ENCODE results near the gene CTSF. TPM values are rescaled to one million over a fixed set of nuclear protein-coding genes. Genes with fewer than 3 reads are reported as not detected.
"Not testable (repeated sequence)": the region's sequence is repeated elsewhere in the genome, so short reads cannot be mapped to it uniquely, and the experiment has no call there.

The CTSF gene
- total RNA-seq, 2 experiments from 2014 or later: 0.70 to 0.90 TPM

- POLR2A ChIA-PET: interaction anchor here (1.5 kb wide), 1 partner anchor 27 kb away, joined by 5 read pairs; the partner anchor contains the start of gene RBM14
Measured at GRCh38 chr11:66589315-66589714, 20.9 kb upstream of the CTSF start.

GRCh38 chr11:66586136-66586535 lies 17.7 kb upstream of the CTSF start:
- no peak overlapping the region for H3K27ac Mint-ChIP-seq
- no peak for ATAC-seq
- POLR2A ChIA-PET: interaction anchor here (0.6 kb wide), 1 partner anchor 615 kb away, joined by 3 read pairs; no protein-coding TSS in a partner anchor
- no peaks in the 10 kb centered on the region for H3K4me1 Mint-ChIP-seq (ENCODE audit: low read depth)
- peaks cover 3% of the 10 kb centered on the region for H3K27me3 Mint-ChIP-seq (ENCODE audit: low read depth)
- H3K9me3 Mint-ChIP-seq (ENCODE audit: insufficient read depth): peaks cover 3% of the 10 kb centered on the region
- no peak overlapping the region for H3K4me3 Mint-ChIP-seq
- no peak for DNase-seq
- peaks cover 2% of the 10 kb centered on the region for H3K36me3 Mint-ChIP-seq (ENCODE audit: low read depth)
- CTCF ChIA-PET: interaction anchor here (1.2 kb wide), 1 partner anchor 92 kb away, joined by 4 read pairs; the partner anchor contains the start of gene RBM4B

More at GRCh38 chr11:66589315-66589714, 20.9 kb upstream of the CTSF start:
- ATAC-seq; H3K27ac Mint-ChIP-seq; DNase-seq; H3K9me3 Mint-ChIP-seq (ENCODE audit: insufficient read depth); H3K36me3 Mint-ChIP-seq (ENCODE audit: low read depth); H3K27me3 Mint-ChIP-seq (ENCODE audit: low read depth); H3K4me3 Mint-ChIP-seq: not testable (repeated sequence)
- CTCF ChIA-PET: interaction anchor here (1.4 to 7.9 kb wide), 2 partner anchors 49 to 88 kb away, joined by 4 to 63 read pairs; partner anchors contain the start of genes RBM4 and RBM4B
- peaks cover 19% of the 10 kb centered on the region for H3K4me1 Mint-ChIP-seq (ENCODE audit: low read depth)

GRCh38 chr11:66585447-66585846 lies 17.0 kb upstream of the CTSF start:
- POLR2A ChIA-PET: interaction anchor here (0.6 kb wide), 1 partner anchor 616 kb away, joined by 3 read pairs; no protein-coding TSS in a partner anchor
- H3K4me1 Mint-ChIP-seq (ENCODE audit: low read depth); H3K27me3 Mint-ChIP-seq (ENCODE audit: low read depth); H3K27ac Mint-ChIP-seq; H3K9me3 Mint-ChIP-seq (ENCODE audit: insufficient read depth); ATAC-seq; H3K36me3 Mint-ChIP-seq (ENCODE audit: low read depth); DNase-seq; H3K4me3 Mint-ChIP-seq: not testable (repeated sequence)
- CTCF ChIA-PET: interaction anchor here (1.1 kb wide), 1 partner anchor 92 kb away, joined by 3 read pairs; the partner anchor contains the start of gene RBM4B

GRCh38 chr11:66582565-66583147 lies 14.2 kb upstream of the CTSF start:
- CTCF ChIA-PET: not testable (repeated sequence)

GRCh38 chr11:66581261-66581660 lies 12.9 kb upstream of the CTSF start:
- Mint-ChIP-seq H3K4me3 (no peak overlapping the region), H3K4me1 (ENCODE audit: low read depth) (peaks cover 6% of the 10 kb centered on the region), H3K9me3 (ENCODE audit: insufficient read depth) (peaks cover 3% of the 10 kb centered on the region), H3K27me3 (ENCODE audit: low read depth) (peaks cover 9% of the 10 kb centered on the region), H3K27ac (no peak overlapping the region), H3K36me3 (ENCODE audit: low read depth) (peaks cover 2% of the 10 kb centered on the region)
- DNase-seq (no peak), ATAC-seq (no peak)
- POLR2A ChIA-PET: no interaction called here
- CTCF ChIA-PET: interaction anchor here (0.8 to 2.9 kb wide), 7 partner anchors 10 to 115 kb away, joined by 3 to 70 read pairs (median 4); partner anchors contain the start of genes CCDC87, CTSF, PELI3 and RBM4B

More at GRCh38 chr11:66582565-66583147, 14.2 kb upstream of the CTSF start:
- H3K27me3 Mint-ChIP-seq (ENCODE audit: low read depth); H3K9me3 Mint-ChIP-seq (ENCODE audit: insufficient read depth); H3K4me1 Mint-ChIP-seq (ENCODE audit: low read depth); H3K27ac Mint-ChIP-seq; DNase-seq; ATAC-seq; H3K4me3 Mint-ChIP-seq; H3K36me3 Mint-ChIP-seq (ENCODE audit: low read depth); POLR2A ChIA-PET: not testable (repeated sequence)

- ATAC-seq (no peak), DNase-seq (no peak)
- H3K9me3 Mint-ChIP-seq (ENCODE audit: insufficient read depth): peaks cover 3% of the 10 kb centered on the region
- no peak overlapping the region for H3K27ac Mint-ChIP-seq
- H3K4me1 Mint-ChIP-seq (ENCODE audit: low read depth): peaks cover 6% of the 10 kb centered on the region
- POLR2A ChIA-PET: no interaction called here
- H3K36me3 Mint-ChIP-seq (ENCODE audit: low read depth): peaks cover 2% of the 10 kb centered on the region
- no peak overlapping the region for H3K4me3 Mint-ChIP-seq
- CTCF ChIA-PET: interaction anchor here (0.8 to 2.9 kb wide), 7 partner anchors 10 to 114 kb away, joined by 3 to 70 read pairs (median 4); partner anchors contain the start of genes CCDC87, CTSF, PELI3 and RBM4B
- peaks cover 11% of the 10 kb centered on the region for H3K27me3 Mint-ChIP-seq (ENCODE audit: low read depth)
Measured at GRCh38 chr11:66580803-66581202, 12.4 kb upstream of the CTSF start.

- Mint-ChIP-seq H3K27me3 (ENCODE audit: low read depth) (peaks cover 12% of the 10 kb centered on the region), H3K9me3 (ENCODE audit: insufficient read depth) (peaks cover 3% of the 10 kb centered on the region), H3K4me3 (no peak overlapping the region), H3K4me1 (ENCODE audit: low read depth) (peaks cover 6% of the 10 kb centered on the region), H3K27ac (no peak overlapping the region), H3K36me3 (ENCODE audit: low read depth) (peaks cover 2% of the 10 kb centered on the region)
- ChIA-PET POLR2A (interaction anchor here (1.0 to 1.3 kb wide), 4 partner anchors 45 to 264 kb away, joined by 3 to 8 read pairs (median 4); partner anchors contain the start of genes RBM4 and RCE1), CTCF (interaction anchor here (0.6 to 2.9 kb wide), 11 partner anchors 10 to 255 kb away, joined by 3 to 70 read pairs (median 7); partner anchors contain the start of genes CCDC87, CCS, CTSF and RBM4)
- DNase-seq (peak; percentile 75), ATAC-seq (peak; percentile 90)
Measured at GRCh38 chr11:66579017-66579606, 10.7 kb upstream of the CTSF start.

- POLR2A ChIA-PET: no interaction called here
- Mint-ChIP-seq H3K27ac (no peak overlapping the region), H3K36me3 (ENCODE audit: low read depth) (no peaks in the 10 kb centered on the region), H3K4me3 (no peak overlapping the region), H3K4me1 (ENCODE audit: low read depth) (peaks cover 3% of the 10 kb centered on the region), H3K9me3 (ENCODE audit: insufficient read depth) (no peaks in the 10 kb centered on the region), H3K27me3 (ENCODE audit: low read depth) (peaks cover 35% of the 10 kb centered on the region)
- ATAC-seq (no peak), DNase-seq (no peak)
- CTCF ChIA-PET: no interaction called here
Measured at GRCh38 chr11:66570850-66571180, 2.4 kb upstream of the CTSF start.

- DNase-seq (no peak), ATAC-seq (no peak)
- Mint-ChIP-seq H3K36me3 (ENCODE audit: low read depth) (no peaks in the 10 kb centered on the region), H3K4me1 (ENCODE audit: low read depth) (peaks cover 3% of the 10 kb centered on the region), H3K9me3 (ENCODE audit: insufficient read depth) (no peaks in the 10 kb centered on the region), H3K4me3 (no peak overlapping the region), H3K27ac (no peak overlapping the region), H3K27me3 (ENCODE audit: low read depth) (peaks cover 35% of the 10 kb centered on the region)
- CTCF ChIA-PET: interaction anchor here (0.9 to 3.0 kb wide), 4 partner anchors 8 to 108 kb away, joined by 4 to 18 read pairs (median 10); partner anchors contain the start of genes RBM4B and ZDHHC24
- POLR2A ChIA-PET: interaction anchor here (0.7 kb wide), 1 partner anchor 662 kb away, joined by 3 read pairs; no protein-coding TSS in a partner anchor
Measured at GRCh38 chr11:66570079-66570849, 1.9 kb upstream of the CTSF start.

GRCh38 chr11:66569076-66569475 lies 670 bp upstream of the CTSF start:
- H3K27me3 Mint-ChIP-seq (ENCODE audit: low read depth): peaks cover 34% of the 10 kb centered on the region
- no peak overlapping the region for H3K27ac Mint-ChIP-seq
- DNase-seq (no peak), ATAC-seq (no peak)
- CTCF ChIA-PET: interaction anchor here (1.0 to 3.0 kb wide), 4 partner anchors 11 to 109 kb away, joined by 5 to 18 read pairs (median 10); partner anchors contain the start of genes CCDC87, CCS, RBM4B and ZDHHC24
- no peaks in the 10 kb centered on the region for H3K36me3 Mint-ChIP-seq (ENCODE audit: low read depth)
- peaks cover 3% of the 10 kb centered on the region for H3K4me1 Mint-ChIP-seq (ENCODE audit: low read depth)
- no peak overlapping the region for H3K4me3 Mint-ChIP-seq
- H3K9me3 Mint-ChIP-seq (ENCODE audit: insufficient read depth): no peaks in the 10 kb centered on the region
- POLR2A ChIA-PET: interaction anchor here (0.7 kb wide), 1 partner anchor 282 kb away, joined by 3 read pairs; no protein-coding TSS in a partner anchor

- peaks cover 3% of the 10 kb centered on the region for H3K4me1 Mint-ChIP-seq (ENCODE audit: low read depth)
- H3K27ac Mint-ChIP-seq: no peak overlapping the region
- H3K4me3 Mint-ChIP-seq: peak overlapping the region; percentile 60
- POLR2A ChIA-PET: no interaction called here
- no peaks in the 10 kb centered on the region for H3K36me3 Mint-ChIP-seq (ENCODE audit: low read depth)
- H3K9me3 Mint-ChIP-seq (ENCODE audit: insufficient read depth): no peaks in the 10 kb centered on the region
- DNase-seq (no peak), ATAC-seq (no peak)
- peaks cover 28% of the 10 kb centered on the region for H3K27me3 Mint-ChIP-seq (ENCODE audit: low read depth)
- CTCF ChIA-PET: interaction anchor here (1.8 to 3.0 kb wide), 3 partner anchors 10 to 111 kb away, joined by 6 to 18 read pairs (median 16); partner anchors contain the start of gene RBM4B
Measured at GRCh38 chr11:66567787-66568123, 651 bp downstream of the CTSF start.
